B cell (primary cell): ENCODE results near the gene RAB11B. TPM values are rescaled to one million over a fixed set of nuclear protein-coding genes. Genes with fewer than 3 reads are reported as not detected.
"Not testable (repeated sequence)": the region's sequence is repeated elsewhere in the genome, so short reads cannot be mapped to it uniquely, and the experiment has no call there.

Source experiments
- ATAC-seq: fragments of 200-7000 bp; cut with Tn5 transposase; one replicate; pipeline ENCODE4 v1.10.0; 2021; ENCODE audit warnings: low read depth, mild to moderate bottlenecking, moderate number of reproducible peaks, moderate library complexity
- CTCF ChIA-PET: fragments of 350-600 bp; sonication (Branson Sonifier 250); formaldehyde crosslinking; loops from one replicate; lab custom pipeline; 2021; ENCODE audit warnings: antibody characterized with exemption, inconsistent platforms; lab: Charles Lee
- POLR2A ChIA-PET: fragments of 350-600 bp; sonication (Branson Sonifier 250); formaldehyde crosslinking; loops from one replicate; lab custom pipeline; 2021; ENCODE audit warnings: antibody characterized with exemption; lab: Charles Lee
- DNase-seq: peaks from one replicate; pipeline ENCODE4 v3.0.0; 2013
- H2AFZ ChIP-seq: 2 replicates; pipeline ENCODE4 v1.6.1; 2012; ENCODE audit warnings: mild to moderate bottlenecking, low read depth, low read length; ENCODE audit not compliant: insufficient read depth, poor library complexity, severe bottlenecking
- H3K27ac ChIP-seq, 2 donors: 1 replicate in 1 of 2; 2 replicates in 1 of 2; pipeline ENCODE4 v1.5.1; 2012 to 2013; ENCODE audit warnings: low read length in 2 of 2, mild to moderate bottlenecking in 2 of 2, moderate library complexity in 1 of 2
- H3K27me3 ChIP-seq, 4 experiments: fragments of 200-600 bp in 1 of 4; sonication (generic) in 1 of 4; replicated peaks in 1 of 4; 1 replicate in 2 of 4; 2 replicates in 2 of 4; pipeline versions ENCODE4 v1.6.1 to v1.7.0; 2013 to 2016; ENCODE audit warnings: low read length in 3 of 4, mild to moderate bottlenecking in 2 of 4, mixed read lengths in 1 of 4, moderate library complexity in 1 of 4; ENCODE audit not compliant: insufficient read depth in 4 of 4, control insufficient read depth in 3 of 4; ENCODE audit errors: control extremely low read depth in 1 of 4
- H3K36me3 ChIP-seq, 2 experiments: replicated peaks in 1 of 2; 1 replicate in 1 of 2; 2 replicates in 1 of 2; pipeline versions ENCODE4 v1.6.1 to v1.7.1; 2013; ENCODE audit warnings: low read length in 1 of 2; ENCODE audit not compliant: insufficient read depth in 2 of 2, control insufficient read depth in 1 of 2; ENCODE audit errors: control extremely low read depth in 1 of 2, extremely low read depth in 1 of 2
- H3K4me1 ChIP-seq, 2 donors: fragments of 200-600 bp in 1 of 2; sonication (generic) in 1 of 2; 1 replicate in 1 of 2; 2 replicates in 1 of 2; pipeline versions ENCODE4 v1.5.1 to v1.6.1; 2013 to 2017; ENCODE audit warnings: low read length in 2 of 2; ENCODE audit not compliant: control insufficient read depth in 2 of 2, insufficient read depth in 2 of 2
- H3K4me2 ChIP-seq: replicated peaks from 2 replicates; pipeline ENCODE3; 2012; ENCODE audit warnings: mild to moderate bottlenecking, low read depth, low read length; ENCODE audit not compliant: poor library complexity, severe bottlenecking
- H3K4me3 ChIP-seq, 5 experiments: fragments of 200-600 bp in 1 of 5; sonication (generic) in 1 of 5; 1 replicate in 3 of 5; 2 replicates in 2 of 5; pipeline versions ENCODE4 v1.5.1 to v1.7.0; 2011 to 2016; ENCODE audit warnings: low read length in 4 of 5, mild to moderate bottlenecking in 4 of 5, low read depth in 2 of 5, control low read depth in 1 of 5, moderate library complexity in 1 of 5; ENCODE audit not compliant: insufficient read depth in 1 of 5; ENCODE audit errors: control extremely low read depth in 1 of 5, extremely low read depth in 1 of 5
- H3K79me2 ChIP-seq: fragments of 200-600 bp; sonication (generic); one replicate; pipeline ENCODE4 v1.6.0; 2016; ENCODE audit warnings: low read length; ENCODE audit not compliant: control insufficient read depth, insufficient read depth
- H3K9ac ChIP-seq: fragments of 200-600 bp; sonication (generic); 2 replicates; pipeline ENCODE4 v1.6.1; 2017; ENCODE audit warnings: mild to moderate bottlenecking, low read length, moderate library complexity
- H3K9me3 ChIP-seq, 3 donors: one replicate each; pipeline versions ENCODE4 v1.6.1 to v1.7.1; 2013; ENCODE audit warnings: low read length in 2 of 3; ENCODE audit not compliant: control insufficient read depth in 2 of 3, insufficient read depth in 1 of 3; ENCODE audit errors: control extremely low read depth in 1 of 3
- H4K20me1 ChIP-seq: 2 replicates; pipeline ENCODE4 v1.6.0; 2012; ENCODE audit warnings: mild to moderate bottlenecking, low read length; ENCODE audit not compliant: insufficient read depth, control insufficient read depth, poor library complexity, severe bottlenecking
- H3K27ac Mint-ChIP-seq: one replicate; pipeline ENCODE4 v1.8.0; 2021; ENCODE audit warnings: mixed read lengths
- H3K27me3 Mint-ChIP-seq: one replicate; pipeline ENCODE4 v1.8.0; 2021; ENCODE audit warnings: mixed read lengths
- H3K4me1 Mint-ChIP-seq: one replicate; pipeline ENCODE4 v1.8.0; 2021; ENCODE audit warnings: mixed read lengths
- H3K4me3 Mint-ChIP-seq: one replicate; pipeline ENCODE4 v1.8.0; 2021; ENCODE audit warnings: mixed read lengths
- H3K9me3 Mint-ChIP-seq: one replicate; pipeline ENCODE4 v1.8.0; 2022; ENCODE audit warnings: mixed read lengths; ENCODE audit not compliant: insufficient read depth
- CTCF ChIP-seq: fragments of 200-600 bp; IDR thresholded peaks from one replicate; pipeline ENCODE4 v1.8.0; 2022; ENCODE audit warnings: antibody characterized with exemption, mild to moderate bottlenecking
- EZH2 ChIP-seq: IDR thresholded peaks from 2 replicates; pipeline ENCODE4 v1.6.1; 2012; ENCODE audit warnings: borderline replicate concordance, low read depth, mild to moderate bottlenecking, moderate library complexity, low read length; ENCODE audit not compliant: insufficient read depth, poor library complexity, severe bottlenecking
- WGBS: methylation state at CpG from one replicate; pipeline ENCODE4 v1.1.5; 2013; ENCODE audit warnings: missing lambda C conversion rate; ENCODE audit not compliant: insufficient coverage; 5-methylcytosine and 5-hydroxymethylcytosine counted together
- intact Hi-C: fragments of 100-400 bp; cut with micrococcal nuclease; formaldehyde crosslinking; loops from one replicate; pipeline ENCODE4 v1.10.0; 2022
- polyA plus RNA-seq: library from polyadenylated mRNA; depleted of rRNA; stranded (reverse); fragments of >200 nt; gene quantifications from 2 replicates; pipeline ENCODE4 v1.2.3, GENCODE V29; 2012
- total RNA-seq, 2 donors: library from RNA; stranded (reverse); fragments of 120-200 nt in 1 of 2; gene quantifications; 1 replicate in 1 of 2; 2 replicates in 1 of 2; pipeline versions ENCODE4 v1.2.3 to v1.2.4, GENCODE V29; 2013 to 2022

The RAB11B gene
- total and polyA plus RNA-seq, 2 donors (not counting 1 experiment from before 2014, with no cell fraction given), result 130 to 165 TPM

DNA sequence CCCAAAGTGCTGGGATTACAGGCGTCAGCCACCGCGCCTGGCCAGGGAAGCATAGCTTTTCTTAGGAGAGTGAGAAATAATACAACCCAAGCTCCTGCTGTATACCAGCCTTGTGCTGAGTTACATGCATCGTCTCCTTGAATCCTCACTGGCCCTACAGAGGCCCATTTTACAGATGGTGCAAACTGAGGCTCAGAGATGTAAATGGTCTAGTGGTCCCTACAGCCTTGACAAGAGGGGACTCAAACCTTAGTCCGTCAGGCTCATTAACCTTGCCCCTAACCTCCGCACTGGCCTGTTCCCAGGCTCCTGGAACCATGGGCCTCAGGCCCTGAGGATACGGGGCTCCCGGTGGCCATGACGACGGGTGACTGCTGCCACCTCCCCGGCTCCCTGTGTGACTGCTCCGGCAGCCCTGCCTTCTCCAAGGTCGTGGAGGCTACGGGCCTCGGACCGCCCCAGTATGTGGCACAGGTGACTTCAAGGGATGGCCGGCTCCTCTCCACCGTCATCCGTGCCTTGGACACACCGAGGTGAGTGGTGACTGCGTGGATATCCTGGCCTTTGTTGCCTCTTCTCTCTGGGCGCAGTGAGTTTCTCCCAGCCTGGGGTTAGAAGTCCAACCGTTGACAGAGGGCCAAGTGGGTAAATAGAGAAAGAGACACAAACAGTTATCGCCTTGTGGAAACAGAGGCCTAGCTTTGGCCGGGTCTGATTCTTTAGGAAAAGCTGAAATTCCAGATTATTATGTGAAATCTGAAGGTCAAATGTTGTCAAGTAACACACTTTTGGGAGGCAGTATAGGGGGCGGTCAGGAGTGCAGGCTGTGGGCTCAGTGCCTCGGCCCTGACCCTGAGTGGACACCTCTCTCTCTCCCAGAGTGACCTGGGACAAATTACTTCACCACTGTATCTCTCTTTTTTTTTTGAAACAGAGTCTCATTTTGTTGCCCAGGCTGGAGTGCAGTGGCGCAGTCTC, 31.6 kb downstream of the RAB11B start:
- Histone ChIP-seq H3K27me3 (no peaks in the 10 kb centered on the region), H3K4me3 (no peak overlapping the region), H3K36me3 (peaks cover 1 to 5% of the 10 kb centered on the region in 2 experiments), H4K20me1 (no peaks in the 10 kb centered on the region), H3K79me2 (no peaks in the 10 kb centered on the region), H2AFZ (no peak overlapping the region), H3K9ac (no peak overlapping the region), H3K4me2 (no peak overlapping the region), H3K27ac (no peak overlapping the region), H3K4me1 (no peaks in the 10 kb centered on the region), H3K9me3 (no peaks in the 10 kb centered on the region)
- POLR2A ChIA-PET, result interaction anchor here (0.6 kb wide), 1 partner anchor 212 kb away, joined by 3 read pairs; no protein-coding TSS in a partner anchor
- CTCF ChIA-PET, result interaction anchor here (0.9 kb wide), 1 partner anchor 24 kb away, joined by 3 read pairs; no protein-coding TSS in a partner anchor
- 99% methylated on average over 27 of the region's 28 CpGs for WGBS
- no peaks in the 10 kb centered on the region for H3K27me3 Mint-ChIP-seq
- intact Hi-C loops, result no loop called here
- no peak overlapping the region for H3K27ac Mint-ChIP-seq
- H3K4me1 Mint-ChIP-seq, result no peaks in the 10 kb centered on the region
- DNase-seq, result no peak
- ATAC-seq, result no peak
- no peak overlapping the region for H3K4me3 Mint-ChIP-seq
- TF ChIP-seq CTCF (no peak), EZH2 (no peak)
- H3K9me3 Mint-ChIP-seq, result no peaks in the 10 kb centered on the region

DNA sequence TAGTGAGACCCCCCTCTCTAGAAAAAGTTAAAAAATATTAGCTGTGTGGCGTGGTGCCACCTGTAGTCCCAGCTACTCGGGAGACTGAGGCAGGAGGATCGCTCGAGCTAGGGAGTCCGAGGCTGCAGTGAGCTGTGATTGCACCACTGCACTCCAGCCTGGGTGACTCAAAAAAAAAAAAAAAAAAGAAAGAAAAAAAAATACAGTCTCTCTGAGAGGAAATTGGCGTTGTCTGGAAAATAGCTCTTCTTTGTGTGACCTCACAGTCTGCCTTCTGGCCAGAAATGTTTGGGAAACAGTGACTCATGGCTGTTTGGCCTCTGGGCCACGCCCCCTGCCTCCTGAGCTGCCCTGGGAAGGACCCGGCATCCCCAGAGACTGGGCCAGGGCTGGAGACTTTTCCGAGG, 33.7 kb downstream of the RAB11B start:
- H4K20me1 ChIP-seq, result no peaks in the 10 kb centered on the region
- H3K4me1 ChIP-seq, result no peaks in the 10 kb centered on the region
- no peaks in the 10 kb centered on the region for H3K9me3 ChIP-seq
- Mint-ChIP-seq H3K4me1 (no peaks in the 10 kb centered on the region), H3K27ac (no peak overlapping the region), H3K9me3 (no peaks in the 10 kb centered on the region), H3K4me3 (no peak overlapping the region), H3K27me3 (no peaks in the 10 kb centered on the region)
- H3K79me2 ChIP-seq, result no peaks in the 10 kb centered on the region
- intact Hi-C loops, result no loop called here
- no peak overlapping the region for H3K27ac ChIP-seq
- ChIA-PET POLR2A (no interaction called here), CTCF (interaction anchor here (0.7 to 2.1 kb wide), 2 partner anchors 10 to 154 kb away, joined by 5 to 6 read pairs; partner anchors contain the start of gene MARCHF2)
- WGBS, result 86% methylated on average over 9 of the region's 9 CpGs
- H3K9ac ChIP-seq, result no peak overlapping the region
- no peak for TF ChIP-seq EZH2
- no peak for TF ChIP-seq CTCF
- no peak overlapping the region for H2AFZ ChIP-seq
- no peak overlapping the region for H3K4me3 ChIP-seq
- H3K27me3 ChIP-seq, result no peaks in the 10 kb centered on the region
- ATAC-seq (no peak), DNase-seq (no peak)
- H3K36me3 ChIP-seq, result peaks cover 1 to 5% of the 10 kb centered on the region in 2 experiments
- H3K4me2 ChIP-seq, result no peak overlapping the region

DNA sequence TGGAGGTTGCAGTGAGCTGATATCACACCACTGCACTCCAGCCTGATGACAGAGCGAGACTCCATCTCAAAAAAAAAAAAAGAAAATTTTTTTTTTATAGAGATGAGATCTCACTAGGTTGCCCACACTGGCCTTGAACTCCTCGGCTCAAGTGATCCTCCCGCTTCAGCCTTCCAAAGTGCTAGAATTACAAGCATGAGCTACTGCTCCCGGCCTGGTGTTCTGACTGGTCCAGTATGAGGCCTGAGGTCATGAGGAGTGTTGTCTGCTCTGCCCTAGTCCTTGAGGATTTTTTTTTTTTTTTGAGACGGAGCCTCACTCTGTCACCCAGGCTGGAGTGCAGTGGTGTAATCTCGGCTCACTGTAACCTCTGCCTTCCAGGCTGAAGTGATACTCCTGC, 35.2 kb downstream of the RAB11B start:
- H2AFZ ChIP-seq, intact Hi-C loops, H3K4me1 Mint-ChIP-seq, H3K4me3 ChIP-seq, CTCF ChIA-PET, H4K20me1 ChIP-seq, H3K27ac ChIP-seq, H3K9ac ChIP-seq, H3K79me2 ChIP-seq, POLR2A ChIA-PET, ATAC-seq, H3K4me3 Mint-ChIP-seq, H3K4me2 ChIP-seq, H3K27me3 ChIP-seq, H3K27me3 Mint-ChIP-seq, H3K9me3 Mint-ChIP-seq, H3K27ac Mint-ChIP-seq, H3K4me1 ChIP-seq, H3K36me3 ChIP-seq, DNase-seq, H3K9me3 ChIP-seq: not testable (repeated sequence)
- WGBS, result 100% methylated on average over 4 of the region's 6 CpGs
